OCI-LY7 (cell line): ENCODE data around the gene BRD7. TPM values are rescaled to one million over a fixed set of nuclear protein-coding genes. Genes with fewer than 3 reads are reported as not detected.

Source experiments
- BruUV-seq: library from RNA; stranded (reverse); fragments of 400-500 nt; replicated peaks from 2 replicates; lab custom pipeline; 2021; lab: Mats Ljungman, UMichigan
- CTCF ChIA-PET: fragments of 300-600 bp; sonication (Branson Sonifier 250); formaldehyde crosslinking; loops from one replicate; lab custom pipeline; 2022; ENCODE audit warnings: antibody characterized with exemption; ENCODE audit not compliant: unreplicated experiment; lab: Charles Lee
- POLR2A ChIA-PET: fragments of 300-600 bp; sonication (Branson Sonifier 250); formaldehyde crosslinking; loops from one replicate; lab custom pipeline; 2022; ENCODE audit warnings: antibody characterized with exemption; lab: Charles Lee
- DNase-seq: peaks from one replicate; pipeline ENCODE4 v3.0.0-alpha.2; 2015; ENCODE audit warnings: low spot score
- H2AFZ ChIP-seq: fragments of 200-600 bp; sonication (generic), shearing (Covaris generic); 2 replicates; pipeline ENCODE4 v1.6.1; 2014; ENCODE audit warnings: mild to moderate bottlenecking, antibody characterized with exemption, low read length, moderate library complexity
- H3K27ac ChIP-seq: fragments of 200-600 bp; sonication (generic); 2 replicates; pipeline ENCODE4 v1.5.1; 2014; ENCODE audit warnings: mixed run types, low read depth, mild to moderate bottlenecking, moderate library complexity, low read length, inconsistent platforms; ENCODE audit not compliant: poor library complexity, severe bottlenecking
- H3K36me3 ChIP-seq: fragments of 200-600 bp; sonication (generic); 2 replicates; pipeline ENCODE4 v1.6.1; 2014; ENCODE audit warnings: mild to moderate bottlenecking, antibody characterized with exemption, low read length, moderate library complexity, mixed read lengths; ENCODE audit not compliant: insufficient read depth
- H3K4me1 ChIP-seq: fragments of 200-600 bp; sonication (generic); 2 replicates; pipeline ENCODE4 v1.5.1; 2014; ENCODE audit warnings: mild to moderate bottlenecking, low read length; ENCODE audit not compliant: insufficient read depth, poor library complexity, severe bottlenecking
- H3K4me2 ChIP-seq: fragments of 200-600 bp; sonication (generic); 2 replicates; pipeline ENCODE4 v1.6.1; 2014; ENCODE audit warnings: mild to moderate bottlenecking, low read length
- H3K4me3 ChIP-seq: fragments of 200-600 bp; sonication (generic); 2 replicates; pipeline ENCODE4 v1.5.1; 2014; ENCODE audit warnings: mild to moderate bottlenecking, low read depth, low read length; ENCODE audit not compliant: poor library complexity, severe bottlenecking
- H3K79me2 ChIP-seq: fragments of 200-600 bp; sonication (generic); 2 replicates; pipeline ENCODE4 v1.6.1; 2016; ENCODE audit warnings: low read depth, mild to moderate bottlenecking, low read length, moderate library complexity, mixed read lengths; ENCODE audit not compliant: insufficient read depth
- H3K9me2 ChIP-seq: fragments of 200-600 bp; sonication (generic); 2 replicates; pipeline ENCODE4 v1.6.1; 2016; ENCODE audit warnings: mild to moderate bottlenecking, low read length, mixed read lengths; ENCODE audit not compliant: insufficient read depth
- H3K9me3 ChIP-seq: fragments of 200-600 bp; sonication (generic); 2 replicates; pipeline ENCODE4 v1.6.1; 2014; ENCODE audit warnings: mild to moderate bottlenecking, mixed run types, low read length, mixed read lengths
- H4K20me1 ChIP-seq: fragments of 200-600 bp; sonication (generic); 2 replicates; pipeline ENCODE4 v1.6.1; 2014; ENCODE audit warnings: mild to moderate bottlenecking, antibody characterized with exemption, low read length, moderate library complexity, mixed read lengths; ENCODE audit not compliant: insufficient read depth
- EZH2phosphoT487 ChIP-seq: fragments of 200-600 bp; sonication (generic); IDR thresholded peaks from 2 replicates; pipeline ENCODE4 v1.6.1; 2018; ENCODE audit warnings: low read depth, borderline replicate concordance, mild to moderate bottlenecking, mixed run types, antibody characterized with exemption, low read length, moderate library complexity, mixed read lengths
- intact Hi-C: fragments of 100-400 bp; cut with micrococcal nuclease; formaldehyde crosslinking; loops from one replicate; pipeline ENCODE4 v1.10.0; 2022; ENCODE audit not compliant: unreplicated experiment
- total RNA-seq, 2 experiments: library from RNA; depleted of rRNA in 1 of 2; stranded (reverse); fragments of >200 nt in 1 of 2; shearing (Covaris generic) in 1 of 2; gene quantifications; 2 replicates each; pipeline ENCODE4 v1.2.3, GENCODE V29; 2014 to 2022
- TF ChIP-seq, protein P1 (sequence below): fragments of 200-600 bp; sonication (generic); conservative IDR thresholded peaks from 2 replicates; pipeline ENCODE4 v1.5.1; 2014; ENCODE audit warnings: mild to moderate bottlenecking, antibody characterized with exemption, low read length, moderate library complexity, mixed read lengths

BRD7 gene
- total RNA-seq, 2 experiments from 2014 or later = 78.5 to 105 TPM

DNA sequence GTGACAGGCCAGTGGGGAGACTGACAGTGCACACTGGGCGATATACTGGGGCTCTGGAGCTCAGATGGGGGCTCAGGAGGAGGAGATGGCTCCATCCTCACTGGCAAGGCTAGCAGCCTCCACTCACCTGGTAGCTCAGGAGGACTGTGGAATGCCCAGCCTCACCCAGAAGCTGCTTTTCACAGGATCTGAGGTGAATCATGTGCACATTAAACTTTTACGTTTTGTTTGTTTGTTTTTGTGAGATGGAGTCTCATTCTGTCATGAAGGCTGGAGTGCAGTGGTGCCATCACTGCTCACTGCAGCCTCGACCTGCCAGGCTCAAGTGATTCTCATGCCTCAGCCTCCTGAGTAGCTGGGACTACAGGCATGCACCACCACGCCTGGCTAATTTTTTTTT is 73.8 kb downstream of the BRD7 start:
- no peak overlapping the region for H3K4me3 ChIP-seq
- H3K27ac ChIP-seq = no peak overlapping the region
- no peaks in the 10 kb centered on the region for H3K9me3 ChIP-seq
- ChIA-PET CTCF (no interaction called here), POLR2A (no interaction called here)
- H4K20me1 ChIP-seq = no peaks in the 10 kb centered on the region
- intact Hi-C loops = no loop called here
- no peak for DNase-seq
- no peak overlapping the region for H2AFZ ChIP-seq
- no peaks in the 10 kb centered on the region for H3K79me2 ChIP-seq
- H3K4me2 ChIP-seq = no peak overlapping the region
- H3K4me1 ChIP-seq = no peaks in the 10 kb centered on the region
- peaks cover 68% of the 10 kb centered on the region for H3K36me3 ChIP-seq
- TF ChIP-seq EZH2phosphoT487 = no peak
- TF ChIP-seq, protein P1, sequence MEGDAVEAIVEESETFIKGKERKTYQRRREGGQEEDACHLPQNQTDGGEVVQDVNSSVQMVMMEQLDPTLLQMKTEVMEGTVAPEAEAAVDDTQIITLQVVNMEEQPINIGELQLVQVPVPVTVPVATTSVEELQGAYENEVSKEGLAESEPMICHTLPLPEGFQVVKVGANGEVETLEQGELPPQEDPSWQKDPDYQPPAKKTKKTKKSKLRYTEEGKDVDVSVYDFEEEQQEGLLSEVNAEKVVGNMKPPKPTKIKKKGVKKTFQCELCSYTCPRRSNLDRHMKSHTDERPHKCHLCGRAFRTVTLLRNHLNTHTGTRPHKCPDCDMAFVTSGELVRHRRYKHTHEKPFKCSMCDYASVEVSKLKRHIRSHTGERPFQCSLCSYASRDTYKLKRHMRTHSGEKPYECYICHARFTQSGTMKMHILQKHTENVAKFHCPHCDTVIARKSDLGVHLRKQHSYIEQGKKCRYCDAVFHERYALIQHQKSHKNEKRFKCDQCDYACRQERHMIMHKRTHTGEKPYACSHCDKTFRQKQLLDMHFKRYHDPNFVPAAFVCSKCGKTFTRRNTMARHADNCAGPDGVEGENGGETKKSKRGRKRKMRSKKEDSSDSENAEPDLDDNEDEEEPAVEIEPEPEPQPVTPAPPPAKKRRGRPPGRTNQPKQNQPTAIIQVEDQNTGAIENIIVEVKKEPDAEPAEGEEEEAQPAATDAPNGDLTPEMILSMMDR = no peak
- no TSS peak for BruUV-seq
- no peaks in the 10 kb centered on the region for H3K9me2 ChIP-seq

DNA sequence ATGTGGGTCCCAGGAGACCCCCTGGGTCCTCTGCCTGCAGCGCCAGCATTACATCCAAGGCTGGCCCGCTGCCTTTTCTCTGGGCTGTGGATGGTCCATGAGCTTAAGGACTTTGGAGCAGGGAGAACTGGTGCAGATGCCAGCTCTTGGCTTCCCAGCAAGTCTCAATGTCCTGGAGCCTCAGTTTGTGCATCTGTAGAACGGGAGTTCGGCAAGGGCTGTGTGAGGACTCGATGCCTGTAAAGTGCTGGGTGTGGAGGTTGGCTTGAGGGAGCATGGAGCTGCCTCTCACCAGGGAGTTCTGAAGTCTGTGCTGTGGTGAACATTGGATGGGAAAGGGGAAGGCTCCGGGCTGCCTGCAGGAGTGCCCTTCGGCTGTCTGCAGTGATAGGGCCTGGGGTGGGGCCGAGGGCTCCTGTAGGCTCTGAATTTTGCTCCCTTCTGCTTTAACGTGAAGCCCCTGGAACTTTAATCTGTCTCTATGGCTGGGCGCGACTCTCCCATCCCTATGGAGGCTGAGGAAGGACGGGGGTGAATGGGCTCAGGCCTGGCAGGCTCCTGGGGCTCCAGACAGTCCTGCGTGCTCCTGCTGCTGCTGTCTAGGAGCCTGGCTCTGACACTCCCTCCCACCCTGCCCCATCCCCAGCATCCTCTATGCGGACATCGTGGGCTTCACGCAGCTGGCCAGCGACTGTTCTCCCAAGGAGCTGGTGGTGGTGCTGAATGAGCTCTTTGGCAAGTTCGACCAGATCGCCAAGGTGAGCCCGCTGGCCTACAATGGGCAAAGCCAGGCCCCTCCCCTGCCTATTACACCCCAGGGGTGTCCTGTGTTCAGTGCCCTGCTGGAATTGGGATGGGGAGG is 74.6 kb downstream of the BRD7 start:
- H2AFZ ChIP-seq = no peak overlapping the region
- peaks cover 74% of the 10 kb centered on the region for H3K36me3 ChIP-seq
- intact Hi-C loops = no loop called here
- no peaks in the 10 kb centered on the region for H3K9me2 ChIP-seq
- DNase-seq = no peak
- POLR2A ChIA-PET = interaction anchor here (1.8 kb wide), 1 partner anchor 19 kb away, joined by 3 read pairs; no protein-coding TSS in a partner anchor
- H3K4me1 ChIP-seq = no peaks in the 10 kb centered on the region
- no peaks in the 10 kb centered on the region for H3K79me2 ChIP-seq
- no peak overlapping the region for H3K4me2 ChIP-seq
- H3K4me3 ChIP-seq = no peak overlapping the region
- H4K20me1 ChIP-seq = no peaks in the 10 kb centered on the region
- no peaks in the 10 kb centered on the region for H3K9me3 ChIP-seq
- no peak for TF ChIP-seq EZH2phosphoT487
- TF ChIP-seq, protein P1 = no peak
- no TSS peak for BruUV-seq
- CTCF ChIA-PET = interaction anchor here (0.6 kb wide), 1 partner anchor 254 kb away, joined by 3 read pairs; the partner anchor contains the start of gene NKD1
- no peak overlapping the region for H3K27ac ChIP-seq
